Progenitor cell of endocrine pancreas (in vitro differentiated cells): Measurements from ENCODE around the gene OR10H5. TPM values are rescaled to one million over a fixed set of nuclear protein-coding genes. Genes with fewer than 3 reads are reported as not detected.
"Not testable (repeated sequence)": the region's sequence is repeated elsewhere in the genome, so short reads cannot be mapped to it uniquely, and the experiment has no call there.

Experiments used
- DNase-seq: peaks from one replicate; pipeline ENCODE4 v3.0.0; 2021; ENCODE audit warnings: low spot score; ENCODE audit not compliant: unreplicated experiment
- H3K27ac Mint-ChIP-seq: 2 replicates; pipeline ENCODE4 v1.8.0; 2021; ENCODE audit warnings: mild to moderate bottlenecking, moderate library complexity, mixed read lengths
- H3K27me3 Mint-ChIP-seq: 2 replicates; pipeline ENCODE4 v1.8.0; 2021; ENCODE audit warnings: mixed read lengths
- H3K36me3 Mint-ChIP-seq: 2 replicates; pipeline ENCODE4 v1.8.0; 2022; ENCODE audit warnings: mixed read lengths; ENCODE audit not compliant: insufficient read depth
- H3K4me1 Mint-ChIP-seq: 2 replicates; pipeline ENCODE4 v1.8.0; 2021; ENCODE audit warnings: low read depth, mixed read lengths
- H3K4me3 Mint-ChIP-seq: 2 replicates; pipeline ENCODE4 v1.8.0; 2021; ENCODE audit warnings: low read depth, mild to moderate bottlenecking, moderate library complexity, mixed read lengths
- H3K9me3 Mint-ChIP-seq: 2 replicates; pipeline ENCODE4 v1.8.0; 2021; ENCODE audit warnings: low read depth, mixed read lengths
- total RNA-seq: library from RNA; stranded (reverse); gene quantifications from 2 replicates; pipeline ENCODE4 v1.2.1, GENCODE V29; 2021
- TF ChIP-seq, protein P1 (sequence below): fragments of 200-600 bp; sonication (generic); IDR thresholded peaks from one replicate; pipeline ENCODE4 v1.5.0; 2021; ENCODE audit warnings: antibody characterized with exemption, mild to moderate bottlenecking; ENCODE audit not compliant: unreplicated experiment

OR10H5 gene
- total RNA-seq, 1 donor from 2014 or later, result not detected

DNA sequence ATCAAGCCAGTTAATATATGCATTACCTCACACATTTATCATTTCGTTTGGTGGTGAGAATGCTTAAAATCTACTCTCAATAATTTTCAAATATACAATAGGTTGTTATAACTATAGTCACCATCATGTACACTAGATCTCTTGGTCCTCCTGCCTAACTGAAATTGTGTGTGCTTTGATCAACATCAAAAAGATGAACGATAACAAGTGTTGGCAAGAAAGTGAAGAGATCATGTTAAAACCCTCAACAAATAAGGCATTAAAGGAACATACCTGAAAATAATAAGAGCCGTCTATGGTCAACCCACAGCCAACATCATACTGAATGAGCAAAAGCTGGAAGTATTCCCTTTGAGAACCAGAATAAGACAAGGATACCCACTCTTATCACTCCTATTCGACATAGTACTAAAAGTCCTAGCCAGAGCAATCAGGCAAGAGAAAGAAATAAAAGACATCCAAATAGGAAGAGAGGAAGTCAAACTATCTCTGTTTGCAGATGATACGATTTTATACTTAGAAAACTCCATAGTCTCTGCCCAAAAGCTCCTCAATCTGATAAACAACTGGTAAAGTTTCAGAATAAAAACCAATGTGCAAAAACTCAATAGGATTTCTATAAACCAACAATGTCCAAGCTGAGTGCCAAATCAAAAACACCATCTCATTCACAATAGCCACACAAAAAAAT, 55.9 kb downstream of the OR10H5 start:
- TF ChIP-seq, protein P1, sequence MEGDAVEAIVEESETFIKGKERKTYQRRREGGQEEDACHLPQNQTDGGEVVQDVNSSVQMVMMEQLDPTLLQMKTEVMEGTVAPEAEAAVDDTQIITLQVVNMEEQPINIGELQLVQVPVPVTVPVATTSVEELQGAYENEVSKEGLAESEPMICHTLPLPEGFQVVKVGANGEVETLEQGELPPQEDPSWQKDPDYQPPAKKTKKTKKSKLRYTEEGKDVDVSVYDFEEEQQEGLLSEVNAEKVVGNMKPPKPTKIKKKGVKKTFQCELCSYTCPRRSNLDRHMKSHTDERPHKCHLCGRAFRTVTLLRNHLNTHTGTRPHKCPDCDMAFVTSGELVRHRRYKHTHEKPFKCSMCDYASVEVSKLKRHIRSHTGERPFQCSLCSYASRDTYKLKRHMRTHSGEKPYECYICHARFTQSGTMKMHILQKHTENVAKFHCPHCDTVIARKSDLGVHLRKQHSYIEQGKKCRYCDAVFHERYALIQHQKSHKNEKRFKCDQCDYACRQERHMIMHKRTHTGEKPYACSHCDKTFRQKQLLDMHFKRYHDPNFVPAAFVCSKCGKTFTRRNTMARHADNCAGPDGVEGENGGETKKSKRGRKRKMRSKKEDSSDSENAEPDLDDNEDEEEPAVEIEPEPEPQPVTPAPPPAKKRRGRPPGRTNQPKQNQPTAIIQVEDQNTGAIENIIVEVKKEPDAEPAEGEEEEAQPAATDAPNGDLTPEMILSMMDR, result no peak
- DNase-seq, result no peak
- no peak overlapping the region for H3K4me3 Mint-ChIP-seq

DNA sequence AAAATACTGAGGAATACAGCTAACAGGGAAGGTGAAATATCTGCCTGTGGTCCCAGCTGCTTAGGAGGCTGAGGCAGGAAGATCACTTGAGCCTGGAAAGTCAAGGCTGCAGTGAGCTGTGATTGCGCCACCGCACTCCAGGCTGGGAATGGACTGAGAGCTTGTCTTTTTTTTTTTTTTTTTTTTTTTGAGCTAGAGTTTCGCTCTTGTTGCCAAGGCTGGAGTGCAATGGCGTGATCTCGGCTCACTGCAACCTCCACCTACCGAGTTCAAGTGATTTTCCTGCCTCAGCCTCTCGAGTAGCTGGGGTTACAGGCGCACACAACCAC, 56.4 kb downstream of the OR10H5 start:
- not testable (repeated sequence) for H3K27me3 Mint-ChIP-seq, H3K4me3 Mint-ChIP-seq, H3K27ac Mint-ChIP-seq, H3K4me1 Mint-ChIP-seq, DNase-seq
- Mint-ChIP-seq H3K9me3 (peaks cover 42% of the 10 kb centered on the region), H3K36me3 (peaks cover 12% of the 10 kb centered on the region)

More for the DNA sequence above, 55.9 kb downstream of the OR10H5 start:
- H3K27me3 Mint-ChIP-seq, result no peaks in the 10 kb centered on the region
- H3K36me3 Mint-ChIP-seq, result peaks cover 12% of the 10 kb centered on the region
- H3K27ac Mint-ChIP-seq, result no peak overlapping the region
- peaks cover 47% of the 10 kb centered on the region for H3K9me3 Mint-ChIP-seq
- no peaks in the 10 kb centered on the region for H3K4me1 Mint-ChIP-seq

DNA sequence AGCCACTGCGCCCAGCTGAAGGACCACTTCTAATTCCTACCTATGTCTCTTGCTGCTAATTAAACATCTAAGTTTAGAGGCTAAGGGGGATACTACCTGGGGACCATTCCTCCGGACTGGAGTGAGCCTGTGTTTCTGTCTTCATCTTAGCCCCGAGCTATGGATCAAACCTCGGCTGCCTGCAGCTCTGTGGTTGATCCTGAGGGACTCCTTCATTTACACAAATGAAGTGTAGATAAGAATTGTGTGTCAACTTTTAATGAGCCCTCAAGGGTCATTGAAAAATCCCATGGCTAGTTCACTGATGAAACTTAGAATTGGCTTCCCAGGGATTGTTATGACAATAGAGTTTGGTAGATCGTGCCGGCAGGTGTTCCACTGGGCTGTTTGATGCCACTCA, 59.5 kb downstream of the OR10H5 start:
- Mint-ChIP-seq H3K27me3 (no peaks in the 10 kb centered on the region), H3K4me3 (no peak overlapping the region), H3K36me3 (peaks cover 12% of the 10 kb centered on the region), H3K9me3 (peaks cover 46% of the 10 kb centered on the region), H3K27ac (no peak overlapping the region), H3K4me1 (no peaks in the 10 kb centered on the region)
- DNase-seq, result no peak
- TF ChIP-seq, protein P1, result no peak

DNA sequence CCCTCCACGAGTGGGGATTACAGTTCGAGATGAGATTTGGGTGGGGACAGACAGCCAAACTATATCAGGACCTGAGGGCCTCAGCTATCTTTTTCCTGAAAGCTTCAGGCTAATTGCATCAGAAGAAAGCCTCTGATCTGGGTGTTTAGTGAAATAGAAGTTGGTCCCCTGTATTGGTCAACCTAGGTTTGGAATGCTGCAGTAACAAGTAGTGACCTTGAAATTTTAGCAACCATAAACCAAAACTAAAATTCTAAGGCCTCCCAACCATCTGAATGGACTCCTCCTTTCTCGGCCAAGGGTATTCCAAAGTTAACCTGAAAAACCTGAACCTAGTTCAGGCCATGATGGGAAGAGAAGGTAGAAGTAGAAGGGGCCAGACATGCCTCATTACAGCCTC, 62.9 kb downstream of the OR10H5 start:
- Mint-ChIP-seq H3K4me1 (no peaks in the 10 kb centered on the region), H3K9me3 (peaks cover 48% of the 10 kb centered on the region)

More for the DNA sequence above, 62.9 kb downstream of the OR10H5 start:
- no peaks in the 10 kb centered on the region for H3K27me3 Mint-ChIP-seq
- no peak overlapping the region for H3K4me3 Mint-ChIP-seq
- H3K36me3 Mint-ChIP-seq, result peaks cover 5% of the 10 kb centered on the region
- TF ChIP-seq, protein P1, result no peak
- no peak for DNase-seq
- H3K27ac Mint-ChIP-seq, result no peak overlapping the region

Other genes with a start within 250 kb of the OR10H5 start
- gene CYP4F8, start 172.4 kb upstream of the OR10H5 start, total RNA-seq, result not detected in 2 replicates
- gene CYP4F3, start 146.8 kb upstream of the OR10H5 start, total RNA-seq, result not detected in 2 replicates
- gene CYP4F12, start 114.6 kb upstream of the OR10H5 start, total RNA-seq, result not detected in 2 replicates
- gene OR10H2, start 59.6 kb upstream of the OR10H5 start, total RNA-seq, result not detected in 2 replicates
- gene OR10H3, start 49.7 kb upstream of the OR10H5 start, total RNA-seq, result not detected in 2 replicates
- 0.11 TPM in 1 of 2 replicates, not detected in the other for gene OR10H1, start 28.0 kb downstream of the OR10H5 start, total RNA-seq
- not detected in 2 replicates for gene CYP4F2, start 110.4 kb downstream of the OR10H5 start, total RNA-seq
- gene CYP4F11, start 146.9 kb downstream of the OR10H5 start, total RNA-seq, result not detected in 2 replicates
- not detected in 2 replicates for gene OR10H4, start 161.3 kb downstream of the OR10H5 start, total RNA-seq